ENCODE measurements around the gene KDM4D.

KDM4D gene

GRCh38 chr11:94956963-94957362 lies 16.5 kb upstream of the KDM4D start:
- H3K9ac ChIP-seq (ENCODE audit: low read length in 5 of 5): no peak overlapping the region
- no peaks in the 10 kb centered on the region for H3K9me3 ChIP-seq (ENCODE audit: control insufficient read depth in 5 of 5, low read length in 5 of 5)
- no peak overlapping the region for H3K27ac ChIP-seq (ENCODE audit: low read depth, low read length)
- H3K4me3 ChIP-seq (ENCODE audit: low read depth in 1 of 5, low read length in 5 of 5): no peak overlapping the region
- no peaks in the 10 kb centered on the region for H3K27me3 ChIP-seq (ENCODE audit: control insufficient read depth in 5 of 5, insufficient read depth in 4 of 5, low read length in 5 of 5)
- H3K4me1 ChIP-seq (ENCODE audit: control insufficient read depth in 5 of 5, insufficient read depth in 5 of 5, low read length in 5 of 5): no peaks in the 10 kb centered on the region
- peaks cover 15 to 37% (median 25%) of the 10 kb centered on the region in 5 donors for H3K36me3 ChIP-seq (ENCODE audit: control insufficient read depth in 5 of 5, insufficient read depth in 5 of 5, low read length in 5 of 5)

GRCh38 chr11:94958121-94958696 lies 15.3 kb upstream of the KDM4D start:
- Histone ChIP-seq H3K27ac (ENCODE audit: low read depth, low read length) (no peak overlapping the region), H3K4me1 (ENCODE audit: control insufficient read depth in 5 of 5, insufficient read depth in 5 of 5, low read length in 5 of 5) (no peaks in the 10 kb centered on the region), H3K9me3 (ENCODE audit: control insufficient read depth in 5 of 5, low read length in 5 of 5) (no peaks in the 10 kb centered on the region), H3K4me3 (ENCODE audit: low read depth in 1 of 5, low read length in 5 of 5) (no peak overlapping the region), H3K9ac (ENCODE audit: low read length in 5 of 5) (no peak overlapping the region), H3K36me3 (ENCODE audit: control insufficient read depth in 5 of 5, insufficient read depth in 5 of 5, low read length in 5 of 5) (peaks cover 25 to 50% (median 36%) of the 10 kb centered on the region in 5 donors), H3K27me3 (ENCODE audit: control insufficient read depth in 5 of 5, insufficient read depth in 4 of 5, low read length in 5 of 5) (no peaks in the 10 kb centered on the region)

GRCh38 chr11:94959179-94959578 lies 14.3 kb upstream of the KDM4D start:
- H3K27ac ChIP-seq (ENCODE audit: low read depth, low read length): no peak overlapping the region
- H3K9ac ChIP-seq (ENCODE audit: low read length in 5 of 5): no peak overlapping the region
- H3K36me3 ChIP-seq (ENCODE audit: control insufficient read depth in 5 of 5, insufficient read depth in 5 of 5, low read length in 5 of 5): peaks cover 35 to 60% (median 45%) of the 10 kb centered on the region in 5 donors
- no peaks in the 10 kb centered on the region for H3K27me3 ChIP-seq (ENCODE audit: control insufficient read depth in 5 of 5, insufficient read depth in 4 of 5, low read length in 5 of 5)
- H3K4me3 ChIP-seq (ENCODE audit: low read depth in 1 of 5, low read length in 5 of 5): no peak overlapping the region
- no peaks in the 10 kb centered on the region for H3K4me1 ChIP-seq (ENCODE audit: control insufficient read depth in 5 of 5, insufficient read depth in 5 of 5, low read length in 5 of 5)
- no peaks in the 10 kb centered on the region for H3K9me3 ChIP-seq (ENCODE audit: control insufficient read depth in 5 of 5, low read length in 5 of 5)

- Histone ChIP-seq H3K27me3 (ENCODE audit: control insufficient read depth in 5 of 5, insufficient read depth in 4 of 5, low read length in 5 of 5) (no peaks in the 10 kb centered on the region), H3K9me3 (ENCODE audit: control insufficient read depth in 5 of 5, low read length in 5 of 5) (no peaks in the 10 kb centered on the region), H3K4me1 (ENCODE audit: control insufficient read depth in 5 of 5, insufficient read depth in 5 of 5, low read length in 5 of 5) (no peaks in the 10 kb centered on the region), H3K4me3 (ENCODE audit: low read depth in 1 of 5, low read length in 5 of 5) (no peak overlapping the region), H3K9ac (ENCODE audit: low read length in 5 of 5) (no peak overlapping the region), H3K27ac (ENCODE audit: low read depth, low read length) (no peak overlapping the region), H3K36me3 (ENCODE audit: control insufficient read depth in 5 of 5, insufficient read depth in 5 of 5, low read length in 5 of 5) (peaks cover 48 to 73% (median 58%) of the 10 kb centered on the region in 5 donors)
Observed at GRCh38 chr11:94960488-94960887, 13.0 kb upstream of the KDM4D start.

- Histone ChIP-seq H3K9ac (ENCODE audit: low read length in 5 of 5) (no peak overlapping the region), H3K27me3 (ENCODE audit: control insufficient read depth in 5 of 5, insufficient read depth in 4 of 5, low read length in 5 of 5) (no peaks in the 10 kb centered on the region), H3K9me3 (ENCODE audit: control insufficient read depth in 5 of 5, low read length in 5 of 5) (no peaks in the 10 kb centered on the region), H3K36me3 (ENCODE audit: control insufficient read depth in 5 of 5, insufficient read depth in 5 of 5, low read length in 5 of 5) (peaks cover 56 to 80% (median 66%) of the 10 kb centered on the region in 5 donors), H3K4me1 (ENCODE audit: control insufficient read depth in 5 of 5, insufficient read depth in 5 of 5, low read length in 5 of 5) (no peaks in the 10 kb centered on the region), H3K4me3 (ENCODE audit: low read depth in 1 of 5, low read length in 5 of 5) (no peak overlapping the region), H3K27ac (ENCODE audit: low read depth, low read length) (no peak overlapping the region)
Observed at GRCh38 chr11:94961255-94961654, 12.3 kb upstream of the KDM4D start.

- peaks cover 81 to 99% (median 86%) of the 10 kb centered on the region in 5 donors for H3K36me3 ChIP-seq (ENCODE audit: control insufficient read depth in 5 of 5, insufficient read depth in 5 of 5, low read length in 5 of 5)
- H3K27ac ChIP-seq (ENCODE audit: low read depth, low read length): no peak overlapping the region
- no peaks in the 10 kb centered on the region for H3K9me3 ChIP-seq (ENCODE audit: control insufficient read depth in 5 of 5, low read length in 5 of 5)
- H3K27me3 ChIP-seq (ENCODE audit: control insufficient read depth in 5 of 5, insufficient read depth in 4 of 5, low read length in 5 of 5): no peaks in the 10 kb centered on the region
- H3K4me3 ChIP-seq (ENCODE audit: low read depth in 1 of 5, low read length in 5 of 5): no peak overlapping the region
- no peak overlapping the region for H3K9ac ChIP-seq (ENCODE audit: low read length in 5 of 5)
- H3K4me1 ChIP-seq (ENCODE audit: control insufficient read depth in 5 of 5, insufficient read depth in 5 of 5, low read length in 5 of 5): no peaks in the 10 kb centered on the region
Observed at GRCh38 chr11:94964934-94965333, 8.6 kb upstream of the KDM4D start.

- Histone ChIP-seq H3K27me3 (ENCODE audit: control insufficient read depth in 5 of 5, insufficient read depth in 4 of 5, low read length in 5 of 5) (no peaks in the 10 kb centered on the region), H3K36me3 (ENCODE audit: control insufficient read depth in 5 of 5, insufficient read depth in 5 of 5, low read length in 5 of 5) (peaks cover 73 to 85% (median 78%) of the 10 kb centered on the region in 5 donors), H3K27ac (ENCODE audit: low read depth, low read length) (no peak overlapping the region), H3K4me1 (ENCODE audit: control insufficient read depth in 5 of 5, insufficient read depth in 5 of 5, low read length in 5 of 5) (peaks cover 3 to 13% (median 11%) of the 10 kb centered on the region in 5 donors), H3K4me3 (ENCODE audit: low read depth in 1 of 5, low read length in 5 of 5) (no peak overlapping the region), H3K9me3 (ENCODE audit: control insufficient read depth in 5 of 5, low read length in 5 of 5) (no peaks in the 10 kb centered on the region), H3K9ac (ENCODE audit: low read length in 5 of 5) (no peak overlapping the region)
Observed at GRCh38 chr11:94968334-94968958, 5.1 kb upstream of the KDM4D start.

- peak overlapping the region; percentile 70 to 99 (median 96) for H3K9ac ChIP-seq (ENCODE audit: low read length in 5 of 5)
- H3K36me3 ChIP-seq (ENCODE audit: control insufficient read depth in 5 of 5, insufficient read depth in 5 of 5, low read length in 5 of 5): peaks cover 39 to 43% (median 39%) of the 10 kb centered on the region in 5 donors
- peak overlapping the region; percentile 91 to 100 (median 98) for H3K4me3 ChIP-seq (ENCODE audit: low read depth in 1 of 5, low read length in 5 of 5)
- H3K4me1 ChIP-seq (ENCODE audit: control insufficient read depth in 5 of 5, insufficient read depth in 5 of 5, low read length in 5 of 5): peaks cover 3 to 21% (median 15%) of the 10 kb centered on the region in 5 donors
- H3K27ac ChIP-seq (ENCODE audit: low read depth, low read length): peak overlapping the region; percentile 78
- no peaks in the 10 kb centered on the region for H3K27me3 ChIP-seq (ENCODE audit: control insufficient read depth in 5 of 5, insufficient read depth in 4 of 5, low read length in 5 of 5)
- no peaks in the 10 kb centered on the region for H3K9me3 ChIP-seq (ENCODE audit: control insufficient read depth in 5 of 5, low read length in 5 of 5)
Observed at GRCh38 chr11:94972700-94973098, 810 bp upstream of the KDM4D start.

- H3K27me3 ChIP-seq (ENCODE audit: control insufficient read depth in 5 of 5, insufficient read depth in 4 of 5, low read length in 5 of 5): no peaks in the 10 kb centered on the region
- peaks cover 24 to 28% (median 27%) of the 10 kb centered on the region in 5 donors for H3K36me3 ChIP-seq (ENCODE audit: control insufficient read depth in 5 of 5, insufficient read depth in 5 of 5, low read length in 5 of 5)
- peak overlapping the region in 4 of 5 donors; percentile 94 to 99 (median 96) for H3K9ac ChIP-seq (ENCODE audit: low read length in 5 of 5)
- peaks cover 3 to 21% (median 15%) of the 10 kb centered on the region in 5 donors for H3K4me1 ChIP-seq (ENCODE audit: control insufficient read depth in 5 of 5, insufficient read depth in 5 of 5, low read length in 5 of 5)
- peak overlapping the region; percentile 78 for H3K27ac ChIP-seq (ENCODE audit: low read depth, low read length)
- no peaks in the 10 kb centered on the region for H3K9me3 ChIP-seq (ENCODE audit: control insufficient read depth in 5 of 5, low read length in 5 of 5)
- peak overlapping the region; percentile 91 to 100 (median 98) for H3K4me3 ChIP-seq (ENCODE audit: low read depth in 1 of 5, low read length in 5 of 5)
Observed at GRCh38 chr11:94974178-94974577, 669 bp downstream of the KDM4D start.

- Histone ChIP-seq H3K36me3 (ENCODE audit: control insufficient read depth in 5 of 5, insufficient read depth in 5 of 5, low read length in 5 of 5) (peaks cover 10 to 14% (median 12%) of the 10 kb centered on the region in 5 donors), H3K4me3 (ENCODE audit: low read depth in 1 of 5, low read length in 5 of 5) (no peak overlapping the region), H3K27ac (ENCODE audit: low read depth, low read length) (no peak overlapping the region), H3K4me1 (ENCODE audit: control insufficient read depth in 5 of 5, insufficient read depth in 5 of 5, low read length in 5 of 5) (peaks cover 3 to 21% (median 15%) of the 10 kb centered on the region in 5 donors), H3K9ac (ENCODE audit: low read length in 5 of 5) (no peak overlapping the region), H3K9me3 (ENCODE audit: control insufficient read depth in 5 of 5, low read length in 5 of 5) (no peaks in the 10 kb centered on the region), H3K27me3 (ENCODE audit: control insufficient read depth in 5 of 5, insufficient read depth in 4 of 5, low read length in 5 of 5) (no peaks in the 10 kb centered on the region)
Observed at GRCh38 chr11:94975599-94975998, 2.1 kb downstream of the KDM4D start.

All from subcutaneous abdominal adipose tissue (tissue), 5 donors.